H9 (cell line): ENCODE data around the gene CCDC34. TPM values are rescaled to one million over a fixed set of nuclear protein-coding genes. Genes with fewer than 3 reads are reported as not detected.

Experiments used
- DNase-seq: peaks from one replicate; pipeline ENCODE4 v3.0.0-alpha.2; 2017
- H2AFZ ChIP-seq: one replicate; pipeline ENCODE4 v1.6.1; 2013; ENCODE audit warnings: mild to moderate bottlenecking, low read length, control low read depth, moderate library complexity
- H2AK5ac ChIP-seq: 2 replicates; pipeline ENCODE4 v1.6.1; 2013; ENCODE audit warnings: low read length, control low read depth, mixed read lengths; ENCODE audit not compliant: insufficient read length
- H2BK120ac ChIP-seq: one replicate; pipeline ENCODE4 v1.6.1; 2013; ENCODE audit warnings: low read depth, mild to moderate bottlenecking, low read length, control low read depth, inconsistent platforms; ENCODE audit not compliant: poor library complexity, severe bottlenecking
- H2BK12ac ChIP-seq: 2 replicates; pipeline ENCODE4 v1.6.1; 2013; ENCODE audit warnings: low read length, control low read depth, mixed read lengths, low read depth; ENCODE audit not compliant: insufficient read length
- H2BK15ac ChIP-seq: 2 replicates; pipeline ENCODE4 v1.6.1; 2013; ENCODE audit warnings: low read depth, low read length, control low read depth
- H2BK20ac ChIP-seq: one replicate; pipeline ENCODE4 v1.6.1; 2013; ENCODE audit warnings: low read depth, mild to moderate bottlenecking, low read length, control low read depth, inconsistent platforms; ENCODE audit not compliant: poor library complexity, severe bottlenecking
- H2BK5ac ChIP-seq: 2 replicates; pipeline ENCODE4 v1.6.1; 2013; ENCODE audit warnings: low read length, control low read depth, mixed read lengths; ENCODE audit not compliant: insufficient read length
- H3K14ac ChIP-seq: 2 replicates; pipeline ENCODE4 v1.6.1; 2013; ENCODE audit warnings: low read length, control low read depth; ENCODE audit not compliant: insufficient read depth
- H3K18ac ChIP-seq: 2 replicates; pipeline ENCODE4 v1.6.1; 2013; ENCODE audit warnings: low read depth, mild to moderate bottlenecking, mixed read lengths, low read length, control low read depth; ENCODE audit not compliant: insufficient read length
- H3K23ac ChIP-seq: 2 replicates; pipeline ENCODE4 v1.6.1; 2013; ENCODE audit warnings: low read length, control low read depth, mixed read lengths, low read depth; ENCODE audit not compliant: insufficient read length
- H3K23me2 ChIP-seq: 2 replicates; pipeline ENCODE4 v1.6.1; 2013; ENCODE audit warnings: low read depth, mild to moderate bottlenecking, mixed read lengths, low read length, control low read depth; ENCODE audit not compliant: insufficient read length, poor library complexity, severe bottlenecking
- H3K27ac ChIP-seq: 2 replicates; pipeline ENCODE4 v1.5.1; 2013; ENCODE audit warnings: low read length, control low read depth, mixed read lengths, low read depth; ENCODE audit not compliant: insufficient read length
- H3K27me3 ChIP-seq: 2 replicates; pipeline ENCODE4 v1.6.1; 2013; ENCODE audit warnings: low read length, control low read depth, inconsistent platforms; ENCODE audit not compliant: insufficient read depth
- H3K4ac ChIP-seq: 2 replicates; pipeline ENCODE4 v1.6.1; 2013; ENCODE audit warnings: low read depth, mild to moderate bottlenecking, control low read depth, inconsistent platforms, low read length, moderate library complexity
- H3K4me1 ChIP-seq: 2 replicates; pipeline ENCODE4 v1.6.1; 2013; ENCODE audit warnings: low read length, control low read depth, inconsistent platforms; ENCODE audit not compliant: insufficient read depth
- H3K4me2 ChIP-seq: 2 replicates; pipeline ENCODE4 v1.6.1; 2013; ENCODE audit warnings: low read length, control low read depth, mixed read lengths; ENCODE audit not compliant: insufficient read length, insufficient read depth
- H3K56ac ChIP-seq: 2 replicates; pipeline ENCODE4 v1.6.1; 2013; ENCODE audit warnings: low read depth, mild to moderate bottlenecking, mixed read lengths, low read length, control low read depth; ENCODE audit not compliant: insufficient read length
- H3K79me1 ChIP-seq: 2 replicates; pipeline ENCODE4 v1.6.1; 2013; ENCODE audit warnings: low read depth, mild to moderate bottlenecking, moderate library complexity, low read length, control low read depth, inconsistent platforms; ENCODE audit not compliant: insufficient read depth, poor library complexity, severe bottlenecking
- H3K79me2 ChIP-seq: 2 replicates; pipeline ENCODE4 v1.6.1; 2013; ENCODE audit warnings: low read length, control low read depth, inconsistent platforms; ENCODE audit not compliant: insufficient read depth
- H3K9ac ChIP-seq: 2 replicates; pipeline ENCODE4 v1.6.1; 2013; ENCODE audit warnings: low read length, control low read depth, mixed read lengths; ENCODE audit not compliant: insufficient read length; ENCODE audit errors: extremely low read depth
- H3K9me3 ChIP-seq: one replicate; pipeline ENCODE4 v1.6.1; 2013; ENCODE audit warnings: low read depth, low read length, inconsistent platforms; ENCODE audit not compliant: control insufficient read depth
- H3T11ph ChIP-seq: one replicate; pipeline ENCODE4 v1.6.1; 2013; ENCODE audit warnings: mild to moderate bottlenecking, low read length, control low read depth, inconsistent platforms
- H4K20me1 ChIP-seq: one replicate; pipeline ENCODE4 v1.6.1; 2013; ENCODE audit not compliant: control insufficient read depth, insufficient read length, insufficient read depth
- H4K5ac ChIP-seq: 2 replicates; pipeline ENCODE4 v1.6.1; 2013; ENCODE audit warnings: low read depth, mild to moderate bottlenecking, mixed read lengths, low read length, control low read depth; ENCODE audit not compliant: insufficient read length
- H4K8ac ChIP-seq: replicated peaks from 2 replicates; pipeline ENCODE4 v1.6.1; 2013; ENCODE audit warnings: low read length, control low read depth, mixed read lengths, low read depth; ENCODE audit not compliant: insufficient read length
- H4K91ac ChIP-seq: 2 replicates; pipeline ENCODE4 v1.6.1; 2013; ENCODE audit warnings: low read depth, mild to moderate bottlenecking, moderate library complexity, mixed read lengths, low read length, control low read depth; ENCODE audit not compliant: insufficient read length
- H3K27ac Mint-ChIP-seq, 3 experiments: 2 replicates in 2 of 3; 3 replicates in 1 of 3; pipeline ENCODE4 v1.8.0; 2020 to 2021; ENCODE audit warnings: mixed read lengths in 3 of 3, mild to moderate bottlenecking in 1 of 3, moderate library complexity in 1 of 3
- H3K27me3 Mint-ChIP-seq: 2 replicates; pipeline ENCODE4 v1.8.0; 2021; ENCODE audit warnings: low read depth, mild to moderate bottlenecking, moderate library complexity, mixed read lengths
- H3K36me3 Mint-ChIP-seq, 3 experiments: 2 replicates in 2 of 3; 3 replicates in 1 of 3; pipeline ENCODE4 v1.8.0; 2020 to 2021; ENCODE audit warnings: low read depth in 3 of 3, mixed read lengths in 3 of 3; ENCODE audit not compliant: insufficient read depth in 1 of 3
- H3K4me1 Mint-ChIP-seq, 2 experiments: 2 replicates each; pipeline ENCODE4 v1.8.0; 2020; ENCODE audit warnings: mixed read lengths in 2 of 2
- H3K4me3 Mint-ChIP-seq, 2 experiments: 2 replicates in 1 of 2; 3 replicates in 1 of 2; pipeline ENCODE4 v1.8.0; 2020 to 2021; ENCODE audit warnings: mild to moderate bottlenecking in 2 of 2, mixed read lengths in 2 of 2, moderate library complexity in 1 of 2
- H3K9me3 Mint-ChIP-seq, 2 experiments: 2 replicates in 1 of 2; 3 replicates in 1 of 2; pipeline ENCODE4 v1.8.0; 2020; ENCODE audit warnings: mild to moderate bottlenecking in 2 of 2, mixed read lengths in 2 of 2, moderate library complexity in 1 of 2
- CTCF ChIP-seq: fragments of 200-600 bp; sonication (generic); conservative IDR thresholded peaks from 3 replicates; pipeline ENCODE4 v1.8.0; 2021; ENCODE audit warnings: antibody characterized with exemption, mild to moderate bottlenecking
- total RNA-seq: library from RNA; stranded (reverse); gene quantifications from 2 replicates; pipeline ENCODE4 v1.2.1, GENCODE V29; 2021

Gene CCDC34
- total RNA-seq, 1 experiment from 2014 or later = 25.2 TPM

GRCh38 chr11:27412192-27412691 is 49.2 kb upstream of the CCDC34 start:
- peaks cover 37 to 39% of the 10 kb centered on the region in 2 experiments for H3K4me1 Mint-ChIP-seq
- TF ChIP-seq CTCF = no peak
- H4K20me1 ChIP-seq = no peaks in the 10 kb centered on the region
- peaks cover 1 to 21% (median 14%) of the 10 kb centered on the region in 3 experiments; a peak in 6 of 7 replicates for H3K36me3 Mint-ChIP-seq
- H3K9me3 ChIP-seq = no peaks in the 10 kb centered on the region
- H3K27me3 Mint-ChIP-seq = no peaks in the 10 kb centered on the region
- H4K5ac ChIP-seq = no peak overlapping the region
- no peak overlapping the region for H3K14ac ChIP-seq
- H3T11ph ChIP-seq = no peak overlapping the region
- H3K9ac ChIP-seq = no peak overlapping the region
- no peak overlapping the region for H2AFZ ChIP-seq
- H3K56ac ChIP-seq = no peak overlapping the region
- DNase-seq = no peak
- no peak overlapping the region for H4K91ac ChIP-seq
- H2BK20ac ChIP-seq = no peak overlapping the region
- H2AK5ac ChIP-seq = no peak overlapping the region
- H2BK12ac ChIP-seq = no peak overlapping the region
- no peak overlapping the region for H3K23ac ChIP-seq
- no peak overlapping the region for H2BK15ac ChIP-seq
- H2BK5ac ChIP-seq = no peak overlapping the region
- no peaks in the 10 kb centered on the region for H3K23me2 ChIP-seq
- no peak overlapping the region for H3K4me2 ChIP-seq
- no peak overlapping the region for H4K8ac ChIP-seq
- no peaks in the 10 kb centered on the region for H3K9me3 Mint-ChIP-seq
- peaks cover 2% of the 10 kb centered on the region for H3K79me1 ChIP-seq
- no peak overlapping the region for H2BK120ac ChIP-seq
- no peak overlapping the region for H3K4ac ChIP-seq
- no peaks in the 10 kb centered on the region for H3K4me1 ChIP-seq
- no peaks in the 10 kb centered on the region for H3K27me3 ChIP-seq
- no peak overlapping the region for H3K27ac ChIP-seq
- no peak overlapping the region for H3K4me3 Mint-ChIP-seq
- H3K79me2 ChIP-seq = peaks cover 6% of the 10 kb centered on the region; the same call in 1 of the 2 replicates
- peak overlapping the region in 2 of 3 experiments; percentile 47 to 76; a peak in 3 of 7 replicates for H3K27ac Mint-ChIP-seq
- no peak overlapping the region for H3K18ac ChIP-seq
